HG03457 (cell line): ENCODE measurements around the gene MED14.
"Not testable (repeated sequence)": the region's sequence is repeated elsewhere in the genome, so short reads cannot be mapped to it uniquely, and the experiment has no call there.

Experiments
- ATAC-seq: cut with Tn5 transposase; IDR thresholded peaks from one replicate; pipeline ENCODE4 v1.9.1; 2021; ENCODE audit warnings: moderate number of reproducible peaks; ENCODE audit not compliant: unreplicated experiment

The MED14 gene

GRCh38 chrX:40735325-40736169, at the start of gene MED14:
Gene MED14, minus strand, starts transcription at chrX:40735542. Its CDS starts 130 bp downstream, at chrX:40735412.
- peak; percentile 74 for ATAC-seq

- ATAC-seq = no peak
These were observed 49.3 kb upstream of the MED14 start for GRCh38 chrX:40784516-40785151.

GRCh38 chrX:40782644-40783259, 47.4 kb upstream of the MED14 start:
- not testable (repeated sequence) for ATAC-seq

- ATAC-seq = no peak
These were observed 45.6 kb upstream of the MED14 start for GRCh38 chrX:40780951-40781350.

DNA sequence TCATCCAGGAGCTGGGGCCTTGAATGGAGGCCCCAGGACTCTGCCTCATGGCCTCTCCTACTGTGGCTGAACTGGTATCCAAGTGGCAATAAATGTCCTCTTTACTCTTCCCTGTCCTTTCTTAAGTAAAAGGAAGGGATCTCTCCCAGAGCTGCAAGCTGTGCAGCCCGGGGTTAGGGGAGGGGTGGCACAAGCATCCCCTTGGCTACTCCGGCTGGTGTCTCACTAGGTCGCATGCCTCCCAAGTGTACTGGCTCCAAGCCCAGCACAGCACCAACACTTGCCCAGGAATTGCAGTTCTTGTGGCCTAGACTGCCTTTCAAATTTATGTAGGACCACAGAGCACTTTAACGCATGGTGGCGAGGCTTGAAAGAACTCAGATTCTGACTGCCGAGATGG, 44.7 kb upstream of the MED14 start:
- no peak for ATAC-seq

- no peak for ATAC-seq
These were observed 43.7 kb upstream of the MED14 start for GRCh38 chrX:40778861-40779575.

- ATAC-seq = no peak
These were observed 38.5 kb upstream of the MED14 start for GRCh38 chrX:40773809-40774208.

DNA sequence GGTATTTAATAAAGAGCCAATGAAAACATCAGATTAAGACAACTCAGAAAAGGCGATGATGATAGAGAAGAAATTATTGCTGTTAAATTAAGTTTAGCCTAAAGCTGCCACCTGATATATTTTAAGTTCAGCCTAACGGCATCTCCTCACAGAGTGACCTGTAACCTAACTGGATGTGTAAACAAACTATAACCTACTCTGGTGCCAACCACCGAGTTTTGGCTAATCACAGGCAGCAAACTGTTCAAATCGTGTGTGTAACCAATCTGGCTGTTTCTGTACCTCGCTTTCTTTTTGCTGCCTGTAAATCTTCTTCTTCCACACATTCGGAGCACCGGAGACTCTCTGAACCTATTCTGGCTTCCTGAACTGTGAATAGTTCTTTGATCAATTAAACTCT, 37.8 kb upstream of the MED14 start:
- ATAC-seq = no peak

- ATAC-seq = no peak
These were observed 36.9 kb upstream of the MED14 start for GRCh38 chrX:40772290-40772689.

DNA sequence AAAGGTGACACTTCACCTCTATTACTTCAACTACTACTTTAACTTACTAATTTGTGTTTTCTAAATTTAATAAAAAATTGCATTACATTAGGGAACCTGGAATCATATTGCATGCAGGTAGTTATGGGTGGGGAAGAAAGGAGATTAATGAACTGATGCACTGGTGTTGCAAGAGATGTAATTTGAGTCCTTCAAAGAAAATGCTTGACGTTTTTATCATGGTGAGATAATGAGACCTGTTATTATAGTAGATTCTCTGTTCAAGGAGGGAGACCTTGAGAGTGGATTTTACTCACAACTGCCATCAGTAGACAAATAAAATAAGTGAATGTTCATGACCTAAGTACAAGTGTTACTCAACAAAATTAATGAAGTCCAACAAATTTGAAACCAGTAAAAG, 26.4 kb upstream of the MED14 start:
- ATAC-seq = no peak

DNA sequence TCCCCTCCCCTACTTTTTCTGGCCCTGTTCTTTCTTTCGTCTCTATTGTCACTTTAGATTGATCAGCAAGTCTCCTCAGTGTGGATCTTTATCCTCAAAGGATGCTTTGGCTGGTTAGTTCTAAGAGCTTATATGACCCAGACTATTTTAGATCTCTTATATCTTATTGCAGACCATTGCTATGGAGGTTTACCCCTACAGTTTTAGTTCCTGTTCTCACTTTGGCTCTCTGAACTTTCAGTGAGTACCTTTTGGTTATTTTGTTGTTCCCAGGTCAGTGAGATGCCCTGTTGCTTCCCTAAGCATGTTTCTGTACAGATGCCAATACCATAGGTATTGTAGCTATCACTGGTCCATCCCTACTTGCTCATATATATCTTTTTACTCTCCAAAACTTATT, 24.0 kb upstream of the MED14 start:
- no peak for ATAC-seq

- ATAC-seq = no peak
These were observed 21.7 kb upstream of the MED14 start for GRCh38 chrX:40757058-40757457.

DNA sequence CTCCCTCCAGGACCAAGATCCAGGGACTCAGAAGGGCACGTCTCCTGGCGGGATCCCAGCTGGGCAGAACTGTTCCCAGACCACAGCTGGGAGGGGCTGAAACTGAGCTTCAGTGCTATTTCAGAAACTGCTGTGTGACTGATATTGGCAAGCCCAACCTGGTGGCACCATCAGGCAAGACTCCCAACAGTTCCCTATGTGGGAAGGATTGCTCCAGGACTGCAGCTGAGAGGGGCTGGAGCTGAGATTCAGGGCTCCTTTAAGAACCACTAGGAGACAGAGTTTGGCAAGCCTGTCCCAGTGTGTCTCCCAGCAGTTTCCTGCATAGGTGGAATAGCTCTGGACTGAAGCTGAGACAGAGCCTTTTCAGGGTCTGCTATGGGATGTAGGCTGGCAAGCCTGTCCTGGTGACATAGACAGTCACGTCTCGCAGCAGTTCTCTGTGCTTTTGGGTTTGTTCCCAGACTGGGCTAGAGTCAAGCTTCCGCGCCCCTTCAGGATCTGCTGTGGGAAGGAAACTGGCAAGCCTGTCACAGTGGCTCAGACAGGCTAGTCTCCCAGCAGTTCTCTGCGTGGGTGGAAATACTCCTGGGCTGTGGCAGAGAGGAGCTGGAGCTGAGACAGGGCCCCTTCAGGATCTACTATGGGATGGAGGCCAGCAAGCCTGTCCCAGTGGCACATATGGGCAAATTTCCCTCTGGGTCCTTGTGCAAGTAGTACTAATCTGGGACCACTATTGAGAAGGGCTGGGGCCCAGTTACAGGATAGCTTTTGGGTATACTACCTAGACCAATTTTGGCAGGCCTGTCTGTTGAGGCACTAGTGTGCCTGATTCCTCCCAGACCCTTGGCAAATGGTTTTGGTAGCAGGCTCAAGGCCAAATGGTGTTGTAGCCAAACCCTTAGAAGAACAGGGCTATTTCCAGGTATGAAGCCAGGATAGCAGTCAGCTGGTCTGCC, 20.2 kb upstream of the MED14 start:
- ATAC-seq = no peak

GRCh38 chrX:40749681-40750494, 14.5 kb upstream of the MED14 start:
- ATAC-seq = no peak

DNA sequence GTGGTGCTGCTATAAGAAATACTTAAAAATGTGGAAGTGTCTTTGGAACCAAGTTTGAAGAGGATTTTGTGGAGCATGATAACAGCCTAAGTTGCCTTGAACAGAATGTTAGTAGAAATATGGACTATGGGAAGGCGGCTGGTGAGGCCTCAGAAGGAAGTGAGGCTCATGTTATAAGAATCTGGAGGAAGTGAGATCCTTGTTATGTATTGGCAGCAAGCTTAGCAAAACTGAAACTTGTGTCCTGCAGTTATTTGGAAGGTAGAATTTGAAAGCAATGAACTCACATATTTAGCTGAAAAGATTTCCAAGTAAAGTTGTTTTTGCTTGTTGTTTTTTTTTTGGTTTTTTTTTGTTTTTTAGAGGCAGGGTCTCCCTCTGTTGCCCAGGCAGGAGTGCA, 13.6 kb upstream of the MED14 start:
- ATAC-seq = no peak

GRCh38 chrX:40746521-40746920, 11.2 kb upstream of the MED14 start:
- no peak for ATAC-seq

GRCh38 chrX:40736170-40736505, 796 bp upstream of the MED14 start:
- ATAC-seq = no peak

DNA sequence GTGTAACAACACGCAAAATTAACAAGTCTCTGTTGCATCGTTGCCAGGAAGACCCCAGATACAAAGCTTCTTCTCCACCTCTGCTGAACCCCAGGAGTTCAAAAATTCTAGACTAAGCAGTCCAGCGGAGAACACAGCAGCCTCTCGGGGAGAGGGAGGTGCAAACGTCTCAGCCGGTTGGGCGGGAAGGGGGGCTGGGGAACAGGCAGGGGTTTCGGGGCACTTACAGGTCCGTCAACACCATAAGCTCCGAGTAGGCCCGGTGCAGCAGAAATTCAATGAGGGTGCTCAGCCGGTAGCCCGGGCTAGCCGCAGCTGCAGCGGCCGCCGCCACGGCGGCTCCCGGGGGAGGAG, 394 bp downstream of the MED14 start:
- peak; percentile 11 for ATAC-seq

- ATAC-seq = no peak
These were observed 1.6 kb downstream of the MED14 start for GRCh38 chrX:40733706-40734105.

DNA sequence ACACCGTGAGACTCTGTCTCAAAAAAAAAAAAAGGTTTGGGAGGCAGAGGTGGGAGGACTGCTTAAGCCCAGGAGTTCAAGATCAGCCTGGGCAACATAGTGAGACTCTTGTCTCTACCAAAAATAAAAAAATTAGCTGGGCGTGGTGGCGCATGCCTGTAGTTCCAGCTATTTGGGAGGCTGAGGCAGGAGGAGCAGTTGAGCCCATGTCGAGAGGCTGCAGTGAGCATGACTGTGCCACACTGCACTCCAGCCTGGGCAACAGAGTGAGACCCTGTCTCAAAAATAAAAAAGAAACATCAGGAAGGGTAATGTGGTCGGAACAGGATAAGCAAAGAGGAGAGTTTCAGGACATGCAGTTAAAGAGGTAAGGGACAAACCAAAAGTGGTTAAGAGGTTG, 2.8 kb downstream of the MED14 start:
- not testable (repeated sequence) for ATAC-seq
